T-cell (primary cell): ENCODE results near the gene SLC7A5. TPM values are rescaled to one million over a fixed set of nuclear protein-coding genes. Genes with fewer than 3 reads are reported as not detected.
"Not testable (repeated sequence)": the region's sequence is repeated elsewhere in the genome, so short reads cannot be mapped to it uniquely, and the experiment has no call there.

ENCODE experiments used
- ATAC-seq, 4 experiments: fragments of 200-7000 bp in 3 of 4; fragments of 150-1000 bp in 1 of 4; cut with Tn5 transposase; replicated peaks in 1 of 4; 1 replicate in 3 of 4; 2 replicates in 1 of 4; pipeline ENCODE4 v1.10.0; 2021; ENCODE audit warnings: moderate library complexity in 3 of 4, mild to moderate bottlenecking in 2 of 4, moderate number of reproducible peaks in 1 of 4
- CTCF ChIA-PET, 2 donors: fragments of 300-600 bp; sonication (Branson Sonifier 250); formaldehyde crosslinking; loops; one replicate each; lab custom pipeline; 2022; ENCODE audit warnings: antibody characterized with exemption in 2 of 2; lab: Charles Lee
- POLR2A ChIA-PET, 2 donors: fragments of 300-600 bp; sonication (Branson Sonifier 250); formaldehyde crosslinking; loops; one replicate each; lab custom pipeline; 2022; ENCODE audit warnings: antibody characterized with exemption in 2 of 2; lab: Charles Lee
- DNase-seq, 35 experiments: peaks; one replicate each; pipeline versions ENCODE4 v3.0.0 to v3.0.0-alpha.2; 2013 to 2023
- H3K27ac ChIP-seq: one replicate; pipeline ENCODE4 v1.5.1; 2013; ENCODE audit warnings: low read length
- H3K27me3 ChIP-seq, 2 experiments: replicated peaks in 1 of 2; 1 replicate in 1 of 2; 2 replicates in 1 of 2; pipeline versions ENCODE4 v1.6.1 to v1.7.0; 2013; ENCODE audit warnings: low read length in 1 of 2, mixed read lengths in 1 of 2; ENCODE audit not compliant: control insufficient read depth in 2 of 2, insufficient read depth in 2 of 2; ENCODE audit errors: extremely low read depth in 1 of 2
- H3K36me3 ChIP-seq, 2 donors: 1 replicate in 1 of 2; 2 replicates in 1 of 2; pipeline versions ENCODE4 v1.6.1 to v1.7.0; 2013; ENCODE audit warnings: low read length in 1 of 2; ENCODE audit not compliant: control insufficient read depth in 2 of 2, insufficient read depth in 1 of 2; ENCODE audit errors: extremely low read depth in 1 of 2
- H3K4me1 ChIP-seq, 2 experiments: 1 replicate in 1 of 2; 2 replicates in 1 of 2; pipeline versions ENCODE4 v1.6.1 to v1.7.0; 2013; ENCODE audit warnings: low read length in 2 of 2, mixed read lengths in 1 of 2; ENCODE audit not compliant: insufficient read depth in 2 of 2, control insufficient read depth in 1 of 2; ENCODE audit errors: extremely low read depth in 1 of 2
- H3K4me3 ChIP-seq, 2 donors: 1 replicate in 1 of 2; 2 replicates in 1 of 2; pipeline versions ENCODE4 v1.5.1 to v1.7.0; 2013; ENCODE audit warnings: mild to moderate bottlenecking in 2 of 2, low read length in 1 of 2, moderate library complexity in 1 of 2; ENCODE audit not compliant: control insufficient read depth in 1 of 2; ENCODE audit errors: extremely low read depth in 1 of 2
- H3K9me3 ChIP-seq: 2 replicates; pipeline ENCODE4 v1.7.0; 2013
- H3K27ac Mint-ChIP-seq, 2 donors: one replicate each; pipeline ENCODE4 v1.8.0; 2020 to 2021; ENCODE audit warnings: mild to moderate bottlenecking in 2 of 2, mixed read lengths in 2 of 2
- H3K27me3 Mint-ChIP-seq, 2 donors: one replicate each; pipeline ENCODE4 v1.8.0; 2021 to 2022; ENCODE audit warnings: mixed read lengths in 2 of 2
- H3K36me3 Mint-ChIP-seq: one replicate; pipeline ENCODE4 v1.8.0; 2021; ENCODE audit warnings: mixed read lengths
- H3K4me1 Mint-ChIP-seq, 3 donors: one replicate each; pipeline ENCODE4 v1.8.0; 2020 to 2022; ENCODE audit warnings: mixed read lengths in 3 of 3, mild to moderate bottlenecking in 1 of 3
- H3K4me3 Mint-ChIP-seq, 3 donors: one replicate each; pipeline ENCODE4 v1.8.0; 2020 to 2022; ENCODE audit warnings: mild to moderate bottlenecking in 3 of 3, mixed read lengths in 3 of 3, moderate library complexity in 3 of 3
- H3K9me3 Mint-ChIP-seq, 3 donors: one replicate each; pipeline ENCODE4 v1.8.0; 2020 to 2022; ENCODE audit warnings: mixed read lengths in 3 of 3
- WGBS: methylation state at CpG from one replicate; pipeline ENCODE4 v1.1.5; 2013; ENCODE audit warnings: missing lambda C conversion rate; ENCODE audit not compliant: insufficient coverage; 5-methylcytosine and 5-hydroxymethylcytosine counted together
- total RNA-seq, 35 experiments: library from RNA in 6 of 35; stranded (reverse) in 6 of 35; fragments of 120-200 nt in 1 of 35; gene quantifications; one replicate each; pipeline versions ENCODE4 v1.2.1 to v1.2.4 and lab custom pipeline; 2013 to 2026

SLC7A5 gene
- total RNA-seq, 5 donors from 2014 or later (not counting 1 experiment from before 2014, with no cell fraction given) = 37.9 to 81.6 (median 40.0) TPM

- H3K9me3 Mint-ChIP-seq, H3K27ac Mint-ChIP-seq, H3K9me3 ChIP-seq, ATAC-seq, H3K4me1 ChIP-seq, H3K4me1 Mint-ChIP-seq, H3K36me3 Mint-ChIP-seq, H3K27ac ChIP-seq, DNase-seq, H3K27me3 Mint-ChIP-seq, H3K36me3 ChIP-seq, H3K4me3 Mint-ChIP-seq, H3K4me3 ChIP-seq: not testable (repeated sequence)
- CTCF ChIA-PET = interaction anchor here (0.6 to 0.7 kb wide), 3 partner anchors 15 to 141 kb away, joined by 4 to 7 read pairs (median 4); no protein-coding TSS in a partner anchor
- peaks cover 0 to 19% of the 10 kb centered on the region in 2 experiments for H3K27me3 ChIP-seq
- POLR2A ChIA-PET = interaction anchor here in 1 of 2 donors (0.6 kb wide), 1 partner anchor 65 kb away, joined by 8 read pairs; no protein-coding TSS in a partner anchor
- WGBS = 88% methylated on average over 12 of the region's 23 CpGs
Observed at GRCh38 chr16:87911106-87911763, 41.9 kb upstream of the SLC7A5 start.

DNA sequence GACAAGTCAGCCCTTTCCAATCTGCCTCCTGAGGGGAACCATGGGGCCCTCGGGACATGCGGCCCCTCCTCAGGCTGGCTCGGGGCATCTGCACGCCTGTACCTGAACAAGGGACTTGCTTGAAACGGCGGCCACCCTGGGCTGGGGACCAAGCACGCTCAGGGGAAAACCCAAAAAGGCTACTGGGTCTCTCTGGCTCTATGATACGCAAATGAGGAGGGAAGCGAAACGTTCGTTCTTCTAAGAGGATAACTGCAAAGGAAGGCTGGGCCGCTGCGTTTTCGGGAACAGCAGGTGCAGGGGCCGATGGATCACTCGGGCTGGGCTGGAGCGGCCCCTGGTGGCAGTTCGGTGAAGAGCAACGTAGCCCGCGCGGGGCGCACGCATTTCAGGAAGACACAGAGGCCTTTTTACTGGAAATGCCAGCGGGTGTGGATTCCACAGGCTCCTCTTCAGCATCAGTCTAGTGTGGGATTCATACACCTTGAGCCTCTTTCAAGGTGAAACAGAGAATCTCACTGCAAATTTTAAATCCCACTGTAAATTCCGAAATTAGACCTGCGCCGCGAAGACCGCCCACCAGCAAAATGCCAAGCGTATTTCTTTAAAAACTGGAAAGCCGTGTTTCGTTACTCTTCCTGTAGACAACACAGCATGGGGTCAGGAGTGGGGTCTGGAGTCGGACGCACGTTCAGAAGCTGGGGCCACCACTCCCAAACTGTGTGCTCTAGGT, 40.1 kb upstream of the SLC7A5 start:
- WGBS = 24% methylated on average over 25 of the region's 36 CpGs
- not testable (repeated sequence) for H3K27me3 Mint-ChIP-seq, H3K9me3 ChIP-seq, H3K4me1 ChIP-seq, H3K4me3 Mint-ChIP-seq, H3K36me3 Mint-ChIP-seq, H3K27ac ChIP-seq, H3K4me1 Mint-ChIP-seq, H3K9me3 Mint-ChIP-seq, H3K4me3 ChIP-seq, H3K36me3 ChIP-seq
- POLR2A ChIA-PET = interaction anchor here in 1 of 2 donors (1.0 kb wide), 1 partner anchor 12 kb away, joined by 3 read pairs; no protein-coding TSS in a partner anchor
- CTCF ChIA-PET = interaction anchor here in 1 of 2 donors (1.0 to 1.3 kb wide), 2 partner anchors 130 kb away, joined by 4 to 8 read pairs; no protein-coding TSS in a partner anchor
- peaks cover 0 to 15% of the 10 kb centered on the region in 2 experiments for H3K27me3 ChIP-seq
- DNase-seq = peak; percentile 33 to 81 (median 70)
- peak overlapping the region in 1 of 2 donors; percentile 33 for H3K27ac Mint-ChIP-seq
- peak; percentile 86 to 90 (median 87) for ATAC-seq

DNA sequence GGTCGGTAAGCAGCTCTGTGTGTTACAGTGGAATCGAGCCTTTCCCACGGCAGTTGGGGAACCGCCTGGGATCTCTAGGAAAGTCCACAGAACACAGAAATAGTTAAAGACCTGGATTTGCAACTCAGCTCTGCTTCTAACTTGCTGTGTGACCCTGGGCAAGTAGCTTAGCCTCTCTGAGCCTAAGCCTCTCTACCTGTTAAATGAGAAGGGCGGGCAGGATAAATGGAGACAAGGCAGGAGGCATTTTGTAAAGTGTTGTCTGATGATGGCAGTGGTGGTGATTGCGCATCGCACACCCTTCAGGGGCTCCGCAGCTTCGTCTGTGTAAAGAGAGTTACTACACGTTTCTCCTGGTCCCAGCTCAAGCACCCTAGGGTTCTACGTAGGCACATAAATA, 38.8 kb upstream of the SLC7A5 start:
- not testable (repeated sequence) for ATAC-seq, H3K4me3 Mint-ChIP-seq, H3K27ac ChIP-seq, H3K4me1 ChIP-seq, H3K36me3 ChIP-seq, H3K27me3 Mint-ChIP-seq, H3K27me3 ChIP-seq, H3K27ac Mint-ChIP-seq, DNase-seq, H3K9me3 ChIP-seq, H3K9me3 Mint-ChIP-seq, H3K4me3 ChIP-seq, H3K36me3 Mint-ChIP-seq, H3K4me1 Mint-ChIP-seq
- 92% methylated on average over 7 of the region's 11 CpGs for WGBS
- ChIA-PET POLR2A (interaction anchor here in 1 of 2 donors (0.6 kb wide), 1 partner anchor 8 kb away, joined by 4 read pairs; no protein-coding TSS in a partner anchor), CTCF (interaction anchor here (1.0 to 1.5 kb wide), 4 partner anchors 35 to 129 kb away, joined by 4 to 5 read pairs (median 4); no protein-coding TSS in a partner anchor)

- H3K4me3 Mint-ChIP-seq, H3K27ac Mint-ChIP-seq, H3K27me3 Mint-ChIP-seq, DNase-seq, ATAC-seq, H3K4me3 ChIP-seq, H3K4me1 ChIP-seq, H3K9me3 Mint-ChIP-seq, POLR2A ChIA-PET, H3K36me3 ChIP-seq, H3K36me3 Mint-ChIP-seq, H3K9me3 ChIP-seq, H3K4me1 Mint-ChIP-seq, H3K27ac ChIP-seq, H3K27me3 ChIP-seq: not testable (repeated sequence)
- 87% methylated on average over 5 of the region's 7 CpGs for WGBS
- CTCF ChIA-PET = interaction anchor here (0.6 to 1.6 kb wide), 4 partner anchors 10 to 135 kb away, joined by 3 to 7 read pairs (median 5); no protein-coding TSS in a partner anchor
Observed at GRCh38 chr16:87905521-87905920, 36.2 kb upstream of the SLC7A5 start.

DNA sequence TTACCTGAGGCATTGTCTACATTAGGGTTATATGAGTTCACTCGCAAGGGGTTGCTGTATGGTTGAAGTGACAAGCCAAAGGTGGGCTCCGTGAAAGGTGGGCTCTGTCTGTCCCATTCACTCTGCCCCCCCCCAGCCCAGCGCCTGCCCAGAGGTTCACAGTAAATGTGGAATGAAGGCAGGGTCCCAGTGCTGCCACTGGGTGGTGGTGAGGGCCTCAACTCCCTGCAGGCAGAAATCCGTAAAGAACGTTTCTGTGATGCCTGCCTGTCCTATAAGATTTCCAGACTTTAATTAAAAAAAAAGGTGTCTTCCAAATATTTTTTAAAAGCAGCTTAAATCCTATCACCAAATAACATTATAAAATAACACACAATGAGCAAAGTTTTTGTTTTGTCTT, 35.7 kb upstream of the SLC7A5 start:
- H3K27me3 ChIP-seq, ATAC-seq, H3K4me3 Mint-ChIP-seq, H3K9me3 Mint-ChIP-seq, H3K27ac Mint-ChIP-seq, H3K27me3 Mint-ChIP-seq, H3K4me1 Mint-ChIP-seq, H3K4me1 ChIP-seq, H3K4me3 ChIP-seq, H3K27ac ChIP-seq, H3K9me3 ChIP-seq, H3K36me3 ChIP-seq, DNase-seq, H3K36me3 Mint-ChIP-seq: not testable (repeated sequence)
- ChIA-PET CTCF (interaction anchor here in 1 of 2 donors (0.6 to 1.0 kb wide), 2 partner anchors 126 to 135 kb away, joined by 7 read pairs; no protein-coding TSS in a partner anchor), POLR2A (interaction anchor here in 1 of 2 donors (0.6 kb wide), 1 partner anchor 9 kb away, joined by 4 read pairs; no protein-coding TSS in a partner anchor)
- WGBS = no CpG with 5 or more reads among the region's 5 CpGs

DNA sequence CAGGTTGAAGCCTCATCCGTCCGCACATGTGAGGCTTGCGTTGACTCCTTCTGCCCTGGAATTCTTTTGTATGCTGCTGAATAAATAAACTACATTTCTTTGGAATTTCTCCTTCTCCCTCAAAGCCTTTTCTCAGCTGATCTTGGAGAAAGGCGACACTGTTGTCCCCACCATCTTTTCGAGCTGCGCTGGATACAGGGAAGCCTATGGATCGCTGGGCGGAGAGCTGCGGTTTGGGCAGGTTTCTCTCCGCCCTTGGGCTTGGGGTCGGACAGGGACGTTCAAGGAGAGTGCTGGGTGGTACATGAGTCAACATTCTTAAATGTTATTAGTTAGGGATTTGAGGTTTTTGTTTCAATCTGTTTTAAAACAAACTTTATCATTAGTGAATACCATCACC, 31.2 kb upstream of the SLC7A5 start:
- H3K27ac ChIP-seq, H3K4me3 Mint-ChIP-seq, H3K4me3 ChIP-seq, POLR2A ChIA-PET, DNase-seq, H3K27me3 ChIP-seq, H3K9me3 ChIP-seq, H3K36me3 Mint-ChIP-seq, ATAC-seq, H3K27me3 Mint-ChIP-seq, H3K9me3 Mint-ChIP-seq, H3K36me3 ChIP-seq: not testable (repeated sequence)
- peak overlapping the region in 1 of 2 donors; percentile 11 for H3K27ac Mint-ChIP-seq
- CTCF ChIA-PET = interaction anchor here in 1 of 2 donors (0.6 kb wide), 1 partner anchor 29 kb away, joined by 3 read pairs; no protein-coding TSS in a partner anchor
- peaks cover 28 to 30% (median 30%) of the 10 kb centered on the region in 3 donors for H3K4me1 Mint-ChIP-seq
- H3K4me1 ChIP-seq = peaks cover 13 to 37% of the 10 kb centered on the region in 2 experiments
- WGBS = 95% methylated on average over 9 of the region's 12 CpGs
